Activated CD4-positive, alpha-beta T cell treated with anti-CD3 and anti-CD28 coated beads, Interleukin-2, amount 10 ng/mL, durations not matched to agents 24 days and 14 days (primary cell): ENCODE data around the gene LPGAT1. TPM values are rescaled to one million over a fixed set of nuclear protein-coding genes. Genes with fewer than 3 reads are reported as not detected.
A peak's percentile ranks its signal among the peaks of the same experiment; 100 is the strongest.
"Not testable (repeated sequence)": the region's sequence is repeated elsewhere in the genome, so short reads cannot be mapped to it uniquely, and the experiment has no call there.

Source experiments
- DNase-seq: peaks from one replicate; pipeline ENCODE4 v3.0.0; 2022
- H3K27ac Mint-ChIP-seq: one replicate; pipeline ENCODE4 v1.8.0; 2022; ENCODE audit warnings: mild to moderate bottlenecking, mixed read lengths
- H3K27me3 Mint-ChIP-seq: one replicate; pipeline ENCODE4 v1.8.0; 2022; ENCODE audit warnings: mixed read lengths
- H3K36me3 Mint-ChIP-seq: one replicate; pipeline ENCODE4 v1.8.0; 2022; ENCODE audit warnings: low read depth, mild to moderate bottlenecking, mixed read lengths
- H3K4me1 Mint-ChIP-seq: one replicate; pipeline ENCODE4 v1.8.0; 2021; ENCODE audit warnings: mixed read lengths
- H3K4me3 Mint-ChIP-seq: one replicate; pipeline ENCODE4 v1.8.0; 2022; ENCODE audit warnings: mild to moderate bottlenecking, moderate library complexity, mixed read lengths
- H3K9me3 Mint-ChIP-seq: one replicate; pipeline ENCODE4 v1.8.0; 2021; ENCODE audit warnings: mixed read lengths
- intact Hi-C: fragments of 100-400 bp; cut with micrococcal nuclease; formaldehyde crosslinking; loops from one replicate; pipeline ENCODE4 v1.15.1; 2023
- total RNA-seq: library from RNA; stranded (reverse); gene quantifications from 2 replicates; pipeline ENCODE4 v1.2.3, GENCODE V29; 2022

Gene LPGAT1
- 35.6 and 42.1 TPM in 2 replicates for total RNA-seq

GRCh38 chr1:211830328-211831142, at the start of gene LPGAT1:
Gene LPGAT1 (minus strand): TSS chr1:211830763. CDS start chr1:211829296, 1,467 bp downstream.
- H3K4me3 Mint-ChIP-seq: peak within 1 kb of the TSS; percentile 91
- intact Hi-C loops: loop anchor here (1.0 to 10.0 kb wide), 6 partner anchors 132 to 503 kb away; partner anchors contain the start of genes DTL, INTS7, PPP2R5A and SLC30A1
- H3K27me3 Mint-ChIP-seq: no peaks in the 10 kb centered on the region
- peak within 1 kb of the TSS; percentile 88 for H3K27ac Mint-ChIP-seq
- peaks cover 9% of the 10 kb centered on the region for H3K36me3 Mint-ChIP-seq
- peaks cover 62% of the 10 kb centered on the region for H3K4me1 Mint-ChIP-seq
- peak; percentile 91 for DNase-seq
- no peaks in the 10 kb centered on the region for H3K9me3 Mint-ChIP-seq

- no peak for DNase-seq
- Mint-ChIP-seq H3K27me3 (peaks cover 7% of the 10 kb centered on the region), H3K4me3 (no peak overlapping the region), H3K36me3 (no peaks in the 10 kb centered on the region), H3K9me3 (no peaks in the 10 kb centered on the region), H3K4me1 (peaks cover 5% of the 10 kb centered on the region), H3K27ac (no peak overlapping the region)
- intact Hi-C loops: no loop called here
Observed at GRCh38 chr1:211879475-211879874, 48.9 kb upstream of the LPGAT1 start.

- Mint-ChIP-seq H3K4me1 (no peaks in the 10 kb centered on the region), H3K36me3 (no peaks in the 10 kb centered on the region), H3K9me3 (no peaks in the 10 kb centered on the region), H3K27ac (no peak overlapping the region), H3K4me3 (no peak overlapping the region), H3K27me3 (peaks cover 19% of the 10 kb centered on the region)
- no peak for DNase-seq
- intact Hi-C loops: no loop called here
Observed at GRCh38 chr1:211876851-211877590, 46.5 kb upstream of the LPGAT1 start.

GRCh38 chr1:211875541-211875940, 45.0 kb upstream of the LPGAT1 start:
- Mint-ChIP-seq H3K4me3 (no peak overlapping the region), H3K27me3 (peaks cover 18% of the 10 kb centered on the region), H3K9me3 (no peaks in the 10 kb centered on the region), H3K4me1 (no peaks in the 10 kb centered on the region), H3K27ac (no peak overlapping the region), H3K36me3 (no peaks in the 10 kb centered on the region)
- intact Hi-C loops: no loop called here
- no peak for DNase-seq

- no peak overlapping the region for H3K27ac Mint-ChIP-seq
- intact Hi-C loops: no loop called here
- no peaks in the 10 kb centered on the region for H3K36me3 Mint-ChIP-seq
- peaks cover 23% of the 10 kb centered on the region for H3K27me3 Mint-ChIP-seq
- peaks cover 3% of the 10 kb centered on the region for H3K9me3 Mint-ChIP-seq
- no peaks in the 10 kb centered on the region for H3K4me1 Mint-ChIP-seq
- DNase-seq: no peak
- H3K4me3 Mint-ChIP-seq: no peak overlapping the region
Observed at GRCh38 chr1:211874521-211875347, 44.2 kb upstream of the LPGAT1 start.

- H3K36me3 Mint-ChIP-seq, H3K27ac Mint-ChIP-seq, intact Hi-C loops, H3K4me3 Mint-ChIP-seq, H3K4me1 Mint-ChIP-seq, H3K9me3 Mint-ChIP-seq, DNase-seq: not testable (repeated sequence)
- peaks cover 29% of the 10 kb centered on the region for H3K27me3 Mint-ChIP-seq
Observed at GRCh38 chr1:211873731-211874130, 43.2 kb upstream of the LPGAT1 start.

GRCh38 chr1:211870156-211870555, 39.6 kb upstream of the LPGAT1 start:
- no peak for DNase-seq

GRCh38 chr1:211865180-211865579, 34.6 kb upstream of the LPGAT1 start:
- H3K9me3 Mint-ChIP-seq: peaks cover 5% of the 10 kb centered on the region
- peaks cover 52% of the 10 kb centered on the region for H3K27me3 Mint-ChIP-seq
- H3K36me3 Mint-ChIP-seq: no peaks in the 10 kb centered on the region
- intact Hi-C loops: no loop called here
- H3K4me3 Mint-ChIP-seq: no peak overlapping the region
- no peak overlapping the region for H3K27ac Mint-ChIP-seq
- DNase-seq: no peak
- H3K4me1 Mint-ChIP-seq: peaks cover 8% of the 10 kb centered on the region

More at GRCh38 chr1:211870156-211870555, 39.6 kb upstream of the LPGAT1 start:
- Mint-ChIP-seq H3K4me3 (no peak overlapping the region), H3K27ac (no peak overlapping the region), H3K27me3 (peaks cover 49% of the 10 kb centered on the region), H3K4me1 (no peaks in the 10 kb centered on the region), H3K9me3 (peaks cover 3% of the 10 kb centered on the region), H3K36me3 (no peaks in the 10 kb centered on the region)
- intact Hi-C loops: no loop called here

GRCh38 chr1:211859405-211859804, 28.8 kb upstream of the LPGAT1 start:
- Mint-ChIP-seq H3K36me3 (no peaks in the 10 kb centered on the region), H3K4me3 (no peak overlapping the region), H3K4me1 (peaks cover 8% of the 10 kb centered on the region), H3K27ac (no peak overlapping the region), H3K27me3 (peaks cover 22% of the 10 kb centered on the region), H3K9me3 (peaks cover 22% of the 10 kb centered on the region)
- intact Hi-C loops: no loop called here
- DNase-seq: no peak

GRCh38 chr1:211851174-211851573, 20.6 kb upstream of the LPGAT1 start:
- Mint-ChIP-seq H3K4me1 (no peaks in the 10 kb centered on the region), H3K27me3 (peaks cover 17% of the 10 kb centered on the region), H3K4me3 (no peak overlapping the region), H3K27ac (no peak overlapping the region), H3K36me3 (peaks cover 2% of the 10 kb centered on the region), H3K9me3 (no peaks in the 10 kb centered on the region)
- DNase-seq: no peak
- intact Hi-C loops: no loop called here

- H3K36me3 Mint-ChIP-seq: peaks cover 3% of the 10 kb centered on the region
Observed at GRCh38 chr1:211843507-211844298, 13.1 kb upstream of the LPGAT1 start.

GRCh38 chr1:211843018-211843417, 12.5 kb upstream of the LPGAT1 start:
- intact Hi-C loops: no loop called here
- peak overlapping the region; percentile 24 for H3K4me3 Mint-ChIP-seq
- peaks cover 3% of the 10 kb centered on the region for H3K36me3 Mint-ChIP-seq
- no peak for DNase-seq
- H3K9me3 Mint-ChIP-seq: peaks cover 15% of the 10 kb centered on the region
- peaks cover 43% of the 10 kb centered on the region for H3K4me1 Mint-ChIP-seq
- H3K27ac Mint-ChIP-seq: no peak overlapping the region
- no peaks in the 10 kb centered on the region for H3K27me3 Mint-ChIP-seq

More at GRCh38 chr1:211843507-211844298, 13.1 kb upstream of the LPGAT1 start:
- intact Hi-C loops: no loop called here
- peaks cover 15% of the 10 kb centered on the region for H3K9me3 Mint-ChIP-seq
- no peak overlapping the region for H3K4me3 Mint-ChIP-seq
- H3K27ac Mint-ChIP-seq: no peak overlapping the region
- DNase-seq: no peak
- H3K4me1 Mint-ChIP-seq: peaks cover 38% of the 10 kb centered on the region
- H3K27me3 Mint-ChIP-seq: peaks cover 2% of the 10 kb centered on the region

- H3K9me3 Mint-ChIP-seq: peaks cover 15% of the 10 kb centered on the region
- H3K4me1 Mint-ChIP-seq: peaks cover 43% of the 10 kb centered on the region
- no peak for DNase-seq
- H3K27me3 Mint-ChIP-seq: no peaks in the 10 kb centered on the region
- H3K4me3 Mint-ChIP-seq: peak overlapping the region; percentile 24
- peaks cover 3% of the 10 kb centered on the region for H3K36me3 Mint-ChIP-seq
- H3K27ac Mint-ChIP-seq: no peak overlapping the region
- intact Hi-C loops: no loop called here
Observed at GRCh38 chr1:211842518-211842917, 12.0 kb upstream of the LPGAT1 start.
